GM12801 (cell line): ENCODE data around the gene DYNLT2.

Source experiments
- CTCF ChIP-seq: IDR thresholded peaks from one replicate; pipeline ENCODE4 v1.5.1; 2011; ENCODE audit warnings: control low read depth; ENCODE audit not compliant: insufficient read length; ENCODE audit errors: extremely low read depth

DYNLT2 gene

DNA sequence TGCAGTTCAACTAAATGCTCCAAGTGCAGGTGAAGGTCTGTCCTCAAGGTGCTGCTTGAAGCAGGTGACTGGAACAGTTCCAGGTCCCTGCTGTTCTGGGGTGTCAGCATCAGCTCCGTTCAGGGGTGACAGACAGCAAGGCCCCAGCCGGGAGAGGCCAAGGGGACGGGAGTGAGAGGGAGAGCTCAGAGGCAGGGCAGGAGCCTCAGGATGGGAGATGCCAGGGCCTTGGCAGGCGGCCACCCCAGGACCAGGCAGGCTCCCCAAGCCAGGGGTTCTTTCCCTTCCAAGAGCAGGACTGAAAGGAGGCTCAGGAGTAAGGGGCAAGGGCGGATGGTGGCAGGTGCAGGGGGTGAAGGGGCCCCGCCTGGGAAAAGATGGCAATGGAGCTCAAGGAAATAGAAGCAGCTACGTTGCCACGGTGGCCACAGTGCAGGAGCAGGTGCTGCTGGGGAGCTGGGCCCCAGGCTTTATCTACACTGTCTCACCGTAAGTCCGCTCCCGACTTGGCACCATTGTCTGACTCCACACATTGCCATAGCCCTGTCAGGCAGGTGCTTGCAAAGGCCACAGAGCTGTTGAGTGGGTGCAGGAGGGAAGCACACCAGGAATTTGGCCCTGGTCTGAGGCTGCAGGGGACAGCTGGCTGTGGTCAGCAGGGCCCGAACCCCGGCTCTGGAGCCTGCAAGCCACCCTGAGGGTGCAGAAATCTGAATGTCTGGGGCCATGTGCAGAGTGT, 43.1 kb upstream of the DYNLT2 start:
- no peak for TF ChIP-seq CTCF

- no peak for TF ChIP-seq CTCF
Observed at GRCh38 chr6:169793408-169793807, 42.0 kb upstream of the DYNLT2 start.

GRCh38 chr6:169792306-169793015, 41.1 kb upstream of the DYNLT2 start:
- TF ChIP-seq CTCF = no peak

DNA sequence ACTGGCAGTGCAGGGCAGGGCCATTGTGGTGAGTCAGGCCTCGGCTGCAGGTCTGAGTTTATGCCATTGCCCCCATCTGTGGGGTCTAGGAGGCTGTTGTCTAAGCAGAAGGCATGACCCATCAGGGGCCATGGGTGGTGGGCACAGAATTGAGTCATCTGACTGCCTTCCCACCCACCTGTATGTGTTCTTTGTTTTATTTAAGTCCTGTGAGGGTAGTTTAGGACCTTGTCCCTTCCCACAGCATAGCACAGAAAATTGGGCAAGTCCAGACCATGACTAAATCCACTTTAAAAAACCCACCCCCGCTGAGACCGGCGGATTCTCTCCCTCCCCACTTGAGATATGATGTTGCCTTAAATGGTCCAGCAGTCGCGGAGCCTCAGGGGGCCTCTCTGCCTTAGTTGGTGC, 40.4 kb upstream of the DYNLT2 start:
- TF ChIP-seq CTCF = no peak

GRCh38 chr6:169789944-169790927, 38.9 kb upstream of the DYNLT2 start:
- no peak for TF ChIP-seq CTCF

- no peak for TF ChIP-seq CTCF
Observed at GRCh38 chr6:169789146-169789943, 38.0 kb upstream of the DYNLT2 start.

DNA sequence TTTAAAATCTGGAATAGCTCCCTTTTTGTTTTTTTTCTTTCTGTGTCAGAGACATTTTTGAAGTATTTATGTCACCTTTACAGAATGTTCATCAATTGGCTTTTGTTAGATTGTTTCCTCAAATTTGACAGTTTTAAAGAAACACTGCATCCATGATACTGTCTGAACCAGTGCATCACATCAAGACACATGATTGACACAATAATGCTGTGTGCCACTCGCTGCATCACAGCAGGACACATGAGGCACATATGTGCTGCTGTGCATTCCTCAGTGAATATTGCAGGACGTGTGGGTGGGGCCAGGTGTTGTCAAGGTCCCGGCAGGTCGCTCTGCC, 37.4 kb upstream of the DYNLT2 start:
- TF ChIP-seq CTCF = no peak
